NCI-H1694 (cell line): ENCODE data around the gene C21orf91.
"Not testable (repeated sequence)": the region's sequence is repeated elsewhere in the genome, so short reads cannot be mapped to it uniquely, and the experiment has no call there.

Source experiments
- DNase-seq: peaks from one replicate; lab custom pipeline; 2025; lab: John Stamatoyannopoulos, UW

The C21orf91 gene

GRCh38 chr21:17777072-17777765 lies 41.9 kb downstream of the C21orf91 start:
- no peak for DNase-seq

- DNase-seq = no peak
Observed at GRCh38 chr21:17775431-17776126, 43.6 kb downstream of the C21orf91 start.

- DNase-seq = not testable (repeated sequence)
Observed at GRCh38 chr21:17775021-17775420, 44.1 kb downstream of the C21orf91 start.

GRCh38 chr21:17769447-17769845 lies 49.7 kb downstream of the C21orf91 start:
- no peak for DNase-seq

GRCh38 chr21:17768840-17769446 lies 50.2 kb downstream of the C21orf91 start:
- DNase-seq = no peak

GRCh38 chr21:17765207-17765606 lies 53.9 kb downstream of the C21orf91 start:
- DNase-seq = no peak

- DNase-seq = no peak
Observed at GRCh38 chr21:17763288-17764037, 55.7 kb downstream of the C21orf91 start.

GRCh38 chr21:17759511-17760178 lies 59.5 kb downstream of the C21orf91 start:
- no peak for DNase-seq

GRCh38 chr21:17758683-17759082 lies 60.5 kb downstream of the C21orf91 start:
- no peak for DNase-seq

GRCh38 chr21:17757671-17758070 lies 61.5 kb downstream of the C21orf91 start:
- no peak for DNase-seq

- DNase-seq = no peak
Observed at GRCh38 chr21:17753736-17754135, 65.4 kb downstream of the C21orf91 start.

- DNase-seq = no peak
Observed at GRCh38 chr21:17752171-17752570, 67.0 kb downstream of the C21orf91 start.

GRCh38 chr21:17746920-17747319 lies 72.2 kb downstream of the C21orf91 start:
- DNase-seq = no peak

- DNase-seq = no peak
Observed at GRCh38 chr21:17745086-17745485, 74.1 kb downstream of the C21orf91 start.

GRCh38 chr21:17742940-17743592 lies 76.1 kb downstream of the C21orf91 start:
- DNase-seq = no peak

- DNase-seq = no peak
Observed at GRCh38 chr21:17742181-17742580, 77.0 kb downstream of the C21orf91 start.
